ENCODE measurements around the gene IL32.
A peak's percentile ranks its signal among the peaks of the same experiment; 100 is the strongest.
"Not testable (repeated sequence)": the region's sequence is repeated elsewhere in the genome, so short reads cannot be mapped to it uniquely, and the experiment has no call there.

IL32 gene

DNA sequence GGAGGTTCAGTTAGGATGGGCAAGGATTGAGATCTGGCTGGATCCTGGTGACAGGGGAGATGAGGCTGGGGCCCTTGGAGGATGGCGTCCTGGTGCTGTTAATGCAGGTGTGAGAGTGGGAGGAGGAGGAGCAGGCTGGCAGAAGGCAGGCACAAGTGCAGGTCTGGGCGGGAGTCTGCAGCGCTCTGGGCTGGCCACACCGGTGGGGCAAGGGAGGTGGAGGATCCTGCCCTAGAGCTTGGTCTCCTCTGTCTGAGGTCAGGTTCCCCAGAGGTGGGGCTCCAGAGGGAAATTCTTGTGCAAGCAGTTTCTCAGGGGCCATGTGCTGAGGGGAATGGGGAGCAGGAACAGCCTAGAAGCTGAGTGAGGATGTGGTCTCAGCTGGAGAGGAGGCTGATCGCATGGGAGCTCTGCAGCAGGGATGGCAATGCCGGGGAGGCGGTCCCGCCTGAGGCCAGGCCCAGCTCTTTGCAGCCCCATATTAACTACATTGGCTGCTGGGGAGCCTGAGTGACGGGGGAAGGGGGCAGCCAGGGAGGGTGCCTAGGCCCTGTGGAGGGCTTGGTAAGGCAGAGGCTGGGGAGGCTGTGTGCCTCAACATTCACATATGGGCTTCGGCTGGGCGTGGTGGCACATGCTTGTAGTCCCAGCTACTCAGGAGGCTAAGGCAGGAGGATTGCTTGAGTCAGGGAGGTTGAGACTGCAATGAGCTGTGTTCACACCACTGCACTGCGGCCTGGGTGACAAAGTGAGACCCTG lies 12.7 kb upstream of the IL32 start:
- DNase-seq, result not testable (repeated sequence)

DNA sequence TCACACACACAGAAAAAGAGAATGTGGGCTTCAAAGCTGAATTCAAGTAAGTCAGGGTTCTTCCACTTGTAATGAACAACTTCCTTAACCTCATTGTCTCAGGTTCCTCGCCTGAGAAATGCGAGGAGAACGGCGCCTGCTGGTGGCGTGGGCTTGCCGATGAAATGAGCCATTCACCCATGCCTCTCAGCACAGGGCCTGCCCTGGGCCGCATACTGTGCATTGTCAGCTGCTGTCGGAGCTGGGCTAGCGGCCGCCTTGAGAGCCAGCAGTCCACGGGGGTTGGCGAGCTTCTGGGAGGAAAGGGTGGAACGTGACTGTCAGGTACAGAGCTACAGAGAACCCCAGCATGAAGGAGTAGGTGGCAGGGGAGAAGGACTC lies 12.1 kb upstream of the IL32 start:
- not testable (repeated sequence) for DNase-seq

DNA sequence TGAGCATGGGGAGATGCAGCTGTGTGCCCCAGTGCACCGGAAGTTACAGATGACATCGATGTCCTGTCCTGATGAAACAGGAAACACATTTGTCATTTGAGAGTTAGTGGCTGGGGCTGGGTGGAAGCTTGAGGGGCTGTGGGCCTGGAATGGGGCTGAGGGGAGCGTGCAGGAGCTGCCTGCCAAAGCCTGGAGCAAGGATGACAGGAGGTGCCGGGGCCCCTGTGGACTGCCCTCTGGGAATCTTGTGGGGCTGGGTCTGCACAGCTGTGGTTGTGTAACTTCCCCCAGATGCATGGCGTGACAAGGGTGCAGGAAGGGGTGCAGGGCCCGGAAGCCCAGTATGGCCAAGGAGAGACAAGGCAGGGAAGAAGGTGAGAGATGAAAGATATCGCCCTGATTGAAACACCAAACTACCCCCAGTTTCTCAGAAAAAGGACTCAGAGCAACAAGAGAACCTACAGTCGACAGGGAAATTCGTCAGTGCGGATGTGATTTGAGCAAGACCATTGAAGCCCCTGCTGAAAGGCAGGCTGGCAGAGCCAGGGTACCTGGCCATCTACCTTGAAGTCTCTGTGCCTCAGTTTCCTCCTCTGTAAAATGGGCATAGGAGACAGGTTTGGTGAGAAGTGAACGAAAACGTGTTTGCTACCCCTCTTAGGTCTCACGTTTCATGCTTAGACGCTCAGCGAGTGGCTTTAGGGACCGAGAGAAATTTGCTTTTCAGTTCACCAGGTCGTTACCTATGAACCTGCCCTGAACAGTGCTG lies 10.3 kb upstream of the IL32 start:
- DNase-seq, result no peak

DNA sequence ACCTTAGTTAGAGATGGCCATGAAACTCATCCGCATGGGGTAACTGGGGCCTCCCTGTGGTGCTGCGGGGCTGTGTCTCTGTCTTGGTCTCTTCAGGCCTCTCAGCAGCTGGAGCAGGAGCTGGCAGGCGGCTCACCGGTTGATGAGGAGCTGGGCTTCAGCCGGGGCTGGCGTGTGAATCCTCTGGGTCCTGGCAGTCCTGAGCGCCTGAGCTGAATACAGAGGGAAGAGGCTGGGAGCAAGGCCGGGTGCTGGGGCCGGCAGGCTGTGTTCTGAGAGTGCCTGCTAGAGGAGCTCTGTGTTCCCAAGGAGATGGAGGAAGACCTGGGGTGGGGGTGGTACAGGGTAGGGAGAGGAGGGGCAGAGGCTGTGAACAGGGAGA lies 9.7 kb upstream of the IL32 start:
- not testable (repeated sequence) for DNase-seq

DNA sequence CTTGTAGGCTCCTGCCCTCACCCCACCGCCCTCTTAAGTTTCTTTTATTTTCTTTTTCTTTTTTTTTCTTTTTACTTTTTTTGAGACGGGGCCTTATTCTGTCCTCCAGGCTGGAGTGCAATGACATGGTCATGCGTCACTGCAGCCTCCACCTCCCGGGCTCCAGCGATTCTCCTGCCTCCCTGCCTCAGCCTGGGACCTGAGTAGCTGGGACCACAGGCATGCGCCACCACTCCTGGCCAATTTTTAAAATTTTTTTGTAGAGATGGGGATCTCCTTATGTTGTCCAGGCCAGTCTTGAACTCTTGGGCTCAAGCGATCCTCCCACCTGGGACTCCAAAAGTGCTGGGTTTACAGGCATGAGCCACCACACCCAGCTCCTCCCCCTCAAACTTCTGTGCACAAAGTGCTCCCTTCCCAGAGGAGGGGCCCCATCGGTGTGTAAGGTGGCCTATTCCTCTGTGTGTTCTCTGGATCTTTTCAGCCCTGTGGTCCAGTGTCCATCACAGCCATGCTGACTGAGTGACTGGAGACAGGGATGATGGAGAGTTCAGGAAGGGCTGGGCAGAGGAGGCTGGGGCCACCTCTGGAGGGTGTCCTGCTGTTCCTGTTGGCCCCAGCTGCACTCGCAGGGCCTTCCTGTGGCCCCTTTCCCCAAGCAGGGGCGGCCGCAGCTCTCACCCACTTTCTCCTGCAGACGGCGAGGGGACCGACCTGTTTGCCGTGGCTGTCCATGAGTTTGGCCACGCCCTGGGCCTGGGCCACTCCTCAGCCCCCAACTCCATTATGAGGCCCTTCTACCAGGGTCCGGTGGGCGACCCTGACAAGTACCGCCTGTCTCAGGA lies 8.9 kb upstream of the IL32 start:
- DNase-seq, result no peak

DNA sequence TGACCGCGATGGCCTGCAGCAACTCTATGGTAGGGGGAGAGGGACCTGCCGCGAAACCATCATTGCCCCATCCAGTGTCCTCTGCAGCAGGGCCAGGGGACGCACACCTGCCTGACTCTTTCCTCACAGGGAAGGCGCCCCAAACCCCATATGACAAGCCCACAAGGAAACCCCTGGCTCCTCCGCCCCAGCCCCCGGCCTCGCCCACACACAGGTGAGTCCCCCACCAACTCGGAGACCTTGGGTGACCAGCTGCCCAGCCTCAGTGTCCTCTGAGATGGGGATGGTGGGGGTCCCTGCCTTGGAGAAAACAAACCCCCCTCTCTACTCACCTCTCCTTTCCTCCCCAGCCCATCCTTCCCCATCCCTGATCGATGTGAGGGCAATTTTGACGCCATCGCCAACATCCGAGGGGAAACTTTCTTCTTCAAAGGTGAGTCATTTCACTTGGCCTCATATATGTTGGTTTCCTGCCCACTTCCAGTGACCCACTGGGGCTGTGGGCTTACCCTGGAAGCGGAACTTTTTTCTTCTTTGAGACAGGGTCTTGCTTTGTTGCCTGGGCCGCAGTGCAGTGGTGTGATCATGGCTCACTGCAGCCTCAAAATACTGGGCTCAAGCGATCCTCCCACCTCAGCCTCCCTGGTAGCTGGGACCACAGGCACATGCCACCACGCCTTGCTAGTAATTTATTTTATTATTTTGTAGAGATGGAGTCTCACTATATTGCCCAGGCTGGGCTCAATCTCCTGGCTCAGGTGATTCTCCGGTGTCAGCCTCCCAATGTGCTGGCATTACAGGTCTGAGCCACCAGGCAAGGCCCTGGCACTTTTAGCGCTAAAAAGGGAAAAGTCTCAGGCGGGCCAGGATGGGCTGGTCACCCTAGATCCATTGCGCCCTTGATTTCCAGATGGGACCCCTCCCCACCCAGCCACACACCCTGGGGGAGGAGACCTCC lies 8.0 kb upstream of the IL32 start:
- no peak for DNase-seq

DNA sequence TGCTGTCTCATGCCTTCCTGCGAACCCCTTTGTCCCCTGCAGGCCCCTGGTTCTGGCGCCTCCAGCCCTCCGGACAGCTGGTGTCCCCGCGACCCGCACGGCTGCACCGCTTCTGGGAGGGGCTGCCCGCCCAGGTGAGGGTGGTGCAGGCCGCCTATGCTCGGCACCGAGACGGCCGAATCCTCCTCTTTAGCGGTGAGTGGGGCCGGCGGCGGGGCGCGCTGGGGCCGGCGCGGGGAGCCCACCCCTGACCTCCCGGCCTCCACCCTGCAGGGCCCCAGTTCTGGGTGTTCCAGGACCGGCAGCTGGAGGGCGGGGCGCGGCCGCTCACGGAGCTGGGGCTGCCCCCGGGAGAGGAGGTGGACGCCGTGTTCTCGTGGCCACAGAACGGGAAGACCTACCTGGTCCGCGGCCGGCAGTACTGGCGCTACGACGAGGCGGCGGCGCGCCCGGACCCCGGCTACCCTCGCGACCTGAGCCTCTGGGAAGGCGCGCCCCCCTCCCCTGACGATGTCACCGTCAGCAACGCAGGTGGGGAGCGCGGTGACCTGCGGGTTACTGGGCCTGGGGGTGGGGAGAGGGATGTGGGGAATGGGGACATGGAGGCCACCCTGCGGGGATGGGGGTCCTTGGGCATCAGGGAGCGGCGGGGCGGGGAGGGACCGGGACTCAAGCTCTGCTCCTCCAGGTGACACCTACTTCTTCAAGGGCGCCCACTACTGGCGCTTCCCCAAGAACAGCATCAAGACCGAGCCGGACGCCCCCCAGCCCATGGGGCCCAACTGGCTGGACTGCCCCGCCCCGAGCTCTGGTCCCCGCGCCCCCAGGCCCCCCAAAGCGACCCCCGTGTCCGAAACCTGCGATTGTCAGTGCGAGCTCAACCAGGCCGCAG lies 7.1 kb upstream of the IL32 start:
- no peak for DNase-seq

DNA sequence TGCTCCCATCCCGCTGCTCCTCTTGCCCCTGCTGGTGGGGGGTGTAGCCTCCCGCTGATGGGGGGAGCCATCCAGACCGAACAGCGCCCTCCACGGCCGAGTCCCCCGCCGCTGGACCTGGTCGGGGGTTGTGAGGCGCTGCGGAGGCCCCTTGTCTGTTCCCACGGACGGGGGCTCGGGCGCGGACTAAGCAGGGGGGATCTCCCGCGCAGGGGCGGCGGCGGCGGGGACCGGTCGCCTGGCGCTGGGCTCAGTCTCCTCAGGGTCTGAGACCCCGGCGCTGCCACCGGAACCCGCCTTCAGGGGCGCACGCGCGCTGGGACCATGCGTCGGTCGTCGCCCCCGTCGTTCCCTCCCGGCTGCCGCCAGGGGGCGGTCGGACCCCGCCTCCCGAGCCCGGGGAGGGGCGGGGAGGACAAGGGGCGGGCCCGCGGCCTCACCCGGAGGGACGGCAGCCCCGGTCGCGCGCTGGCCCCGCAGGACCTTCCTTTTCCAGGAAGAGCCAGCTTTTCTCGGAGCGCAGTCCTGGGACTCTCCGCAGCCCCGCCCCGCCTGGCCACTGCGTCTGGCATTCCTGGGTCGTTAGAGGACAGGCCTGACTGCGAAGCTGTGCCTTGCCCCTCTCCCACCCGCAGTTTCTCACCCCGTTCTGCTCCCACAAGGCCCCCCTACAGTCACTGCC lies 6.3 kb upstream of the IL32 start:
- DNase-seq, result peak; percentile 39 to 80

DNA sequence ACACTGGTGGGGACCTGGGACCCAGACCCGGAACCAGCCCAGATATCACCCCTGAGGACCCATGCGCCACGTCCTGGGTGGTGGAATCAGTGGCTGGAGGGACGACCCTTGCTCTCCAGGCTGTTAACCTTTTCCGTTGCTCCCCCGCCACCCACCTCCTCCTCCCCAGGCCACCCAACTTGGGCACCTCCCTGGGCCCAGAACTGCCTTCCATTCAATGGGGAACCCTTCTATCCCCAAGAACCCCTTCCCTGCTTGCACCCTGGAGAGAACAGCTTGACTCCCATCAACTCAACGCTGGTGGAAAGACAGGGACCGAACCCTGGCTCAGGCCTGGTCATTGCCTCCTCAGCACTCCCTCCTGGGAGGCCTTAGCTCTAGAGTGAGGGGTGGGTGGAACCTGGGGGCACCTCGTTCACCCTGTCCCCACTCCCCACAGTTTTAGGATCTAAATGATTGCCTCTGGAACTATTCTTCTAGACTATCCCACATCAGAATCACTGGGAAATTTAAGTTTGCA lies 5.7 kb upstream of the IL32 start:
- DNase-seq, result no peak

DNA sequence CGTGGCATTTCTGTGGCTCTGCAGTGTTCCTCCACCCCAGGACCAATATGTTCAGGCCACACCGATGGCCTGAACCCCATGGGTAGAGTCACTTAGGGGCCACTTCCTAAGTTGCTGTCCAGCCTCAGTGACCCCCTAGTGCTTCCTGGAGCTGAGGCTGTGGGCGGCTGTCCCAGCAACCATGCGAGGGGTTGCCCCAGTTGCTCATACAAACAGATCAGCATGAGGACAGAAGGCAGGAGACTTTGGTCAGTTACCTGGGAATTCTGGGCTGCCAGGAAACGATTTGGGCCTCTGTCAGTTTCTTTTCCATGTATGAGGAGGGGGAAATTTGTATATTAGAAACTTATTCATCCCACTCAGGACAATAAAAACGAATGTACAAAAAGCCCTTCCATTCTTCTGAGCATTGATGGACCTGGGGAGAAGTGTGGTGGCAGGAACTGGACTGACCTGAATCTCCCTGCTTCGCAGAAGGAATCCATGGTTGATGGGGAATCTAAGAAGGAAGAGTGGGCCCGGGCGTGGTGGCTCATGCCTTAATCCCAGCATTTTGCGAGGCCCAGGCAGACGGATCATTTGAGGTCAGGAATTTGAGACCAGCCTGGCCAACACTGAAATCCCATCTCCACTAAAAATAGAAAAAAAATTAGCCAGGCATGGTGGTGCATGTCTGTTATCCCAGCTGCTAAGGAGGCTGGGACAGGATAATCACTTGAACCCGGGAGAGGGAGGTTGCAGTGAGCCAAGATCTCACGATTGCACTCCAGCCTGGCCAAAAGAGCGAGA lies 4.9 kb upstream of the IL32 start:
- DNase-seq, result no peak

DNA sequence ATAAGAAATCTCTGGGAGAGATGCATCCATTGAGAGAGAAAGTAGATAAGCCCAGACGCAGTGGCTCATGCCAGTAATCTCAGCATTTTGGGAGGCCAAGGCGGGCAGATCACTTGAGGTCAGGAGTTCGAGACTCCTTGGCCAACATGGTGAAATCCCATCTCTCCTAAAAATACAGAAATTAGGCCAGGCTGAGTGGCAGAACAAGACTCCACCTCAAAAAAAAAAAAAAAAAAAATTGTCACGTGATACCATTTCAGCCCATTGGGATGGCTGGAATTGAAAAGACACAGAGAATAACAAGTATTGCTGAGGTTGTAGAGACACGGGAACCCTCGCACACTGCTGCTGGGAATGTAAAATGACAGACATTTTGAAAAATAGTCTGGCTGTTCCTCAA lies 2.9 kb upstream of the IL32 start:
- no peak for DNase-seq

DNA sequence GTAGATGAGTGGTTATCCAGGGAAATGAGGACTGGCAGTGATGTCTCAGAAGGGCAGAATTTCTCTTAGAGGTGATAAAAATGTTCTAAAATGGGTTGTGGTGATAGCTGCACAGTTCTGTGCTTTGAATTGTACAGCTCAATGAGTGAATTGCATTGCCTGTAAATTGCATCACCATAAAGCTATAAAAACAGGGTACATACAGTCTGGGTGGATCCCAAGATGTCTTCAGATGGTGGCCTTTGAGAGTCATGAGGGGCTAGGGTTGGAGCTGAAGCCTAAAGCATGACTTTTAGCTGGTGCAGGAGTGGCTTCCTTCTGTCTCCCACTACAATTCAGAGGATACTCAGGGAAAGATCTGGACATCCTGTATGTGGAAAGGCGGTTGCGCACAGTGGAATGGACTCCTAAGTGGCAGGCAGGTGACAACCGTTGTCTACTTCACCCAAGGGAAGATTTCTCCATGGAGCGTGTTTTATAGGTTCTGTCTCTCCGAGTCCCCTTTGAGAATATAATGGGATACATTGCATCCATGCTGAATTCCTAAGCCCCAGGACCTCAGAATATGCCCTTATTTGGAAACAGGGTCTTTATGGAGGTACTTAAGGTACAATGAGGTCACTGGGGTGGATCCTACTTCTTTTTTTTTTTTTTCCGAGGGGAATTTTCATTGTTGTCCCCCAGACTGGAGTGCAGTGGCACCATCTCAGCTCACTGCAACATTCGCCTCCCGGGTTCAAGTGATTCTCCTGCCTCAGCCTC lies 1.6 kb upstream of the IL32 start:
- no peak for DNase-seq

DNA sequence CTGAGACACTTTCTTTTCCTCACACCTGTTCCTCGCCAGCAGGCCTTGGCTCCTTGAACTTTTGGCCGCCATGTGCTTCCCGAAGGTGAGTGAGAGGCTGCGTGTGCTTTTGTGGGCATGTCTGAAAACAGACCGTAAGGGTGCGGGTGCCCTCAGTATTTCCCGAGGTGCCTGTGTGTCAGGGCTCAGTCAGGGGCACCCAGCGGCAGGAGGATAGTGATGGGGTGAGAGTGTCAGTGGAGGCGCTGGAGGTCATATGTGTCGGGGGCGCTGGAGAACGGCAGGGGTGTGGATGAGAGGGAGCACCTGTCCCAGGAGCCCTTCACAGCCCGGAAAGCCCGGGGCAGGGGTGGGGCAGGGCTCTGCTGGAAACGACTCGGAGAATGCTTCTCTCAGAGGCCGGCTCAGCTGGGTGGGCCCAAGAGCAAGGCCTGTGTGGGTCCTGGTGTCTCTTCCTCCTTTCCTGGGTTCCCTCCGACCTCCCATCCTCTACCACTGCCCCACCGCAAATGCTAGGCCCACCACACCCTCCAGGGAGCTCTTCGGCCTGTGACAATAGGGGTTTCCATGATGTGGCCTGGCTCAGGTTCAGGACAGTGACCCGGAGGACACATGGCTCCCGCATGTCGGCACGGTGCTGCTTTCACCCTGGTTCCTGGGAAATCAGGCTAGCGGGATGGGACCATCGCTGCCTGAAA lies 451 bp downstream of the IL32 start:
- DNase-seq, result no peak

DNA sequence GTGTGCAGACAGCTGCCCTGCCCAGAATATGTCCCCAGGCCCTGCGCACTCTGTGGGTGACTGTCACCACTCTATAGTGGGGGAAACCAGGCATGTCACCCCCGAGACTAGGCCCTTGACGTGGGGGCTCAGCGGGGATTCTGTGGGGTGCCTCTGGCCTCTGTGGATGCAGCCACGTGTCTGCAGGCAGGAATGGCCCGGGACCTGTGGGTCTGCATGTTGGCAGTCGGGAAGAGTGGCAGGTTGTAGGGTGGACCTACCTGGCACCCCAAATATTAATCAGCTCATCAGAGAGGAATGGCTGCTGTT lies 954 bp downstream of the IL32 start:
- DNase-seq, result no peak

DNA sequence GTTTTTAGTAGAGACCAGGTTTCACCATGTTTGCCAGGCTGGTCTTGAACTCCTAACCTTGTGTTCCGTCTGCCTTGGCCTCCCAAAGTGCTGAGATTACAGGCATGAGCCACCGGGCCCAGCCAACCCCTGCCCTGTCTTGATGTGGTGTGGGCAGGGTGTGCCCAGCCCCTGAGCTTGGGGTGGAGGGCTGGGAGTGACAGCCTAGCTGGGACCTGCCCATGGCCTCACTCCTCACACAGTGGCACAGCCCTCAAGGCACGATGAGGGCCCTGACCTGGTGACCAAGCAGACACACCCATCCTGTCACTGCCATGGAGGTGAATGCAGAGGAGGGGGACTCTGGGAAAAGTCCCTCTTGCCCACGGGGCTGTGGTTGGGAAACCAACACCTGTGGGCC lies 3.0 kb downstream of the IL32 start:
- DNase-seq, result no peak

DNA sequence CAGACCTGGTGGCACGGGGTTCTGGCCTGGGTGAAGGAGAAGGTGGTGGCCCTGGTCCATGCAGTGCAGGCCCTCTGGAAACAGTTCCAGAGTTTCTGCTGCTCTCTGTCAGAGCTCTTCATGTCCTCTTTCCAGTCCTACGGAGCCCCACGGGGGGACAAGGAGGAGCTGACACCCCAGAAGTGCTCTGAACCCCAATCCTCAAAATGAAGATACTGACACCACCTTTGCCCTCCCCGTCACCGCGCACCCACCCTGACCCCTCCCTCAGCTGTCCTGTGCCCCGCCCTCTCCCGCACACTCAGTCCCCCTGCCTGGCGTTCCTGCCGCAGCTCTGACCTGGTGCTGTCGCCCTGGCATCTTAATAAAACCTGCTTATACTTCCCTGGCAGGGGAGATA lies 3.7 kb downstream of the IL32 start:
- DNase-seq, result not testable (repeated sequence)

DNA sequence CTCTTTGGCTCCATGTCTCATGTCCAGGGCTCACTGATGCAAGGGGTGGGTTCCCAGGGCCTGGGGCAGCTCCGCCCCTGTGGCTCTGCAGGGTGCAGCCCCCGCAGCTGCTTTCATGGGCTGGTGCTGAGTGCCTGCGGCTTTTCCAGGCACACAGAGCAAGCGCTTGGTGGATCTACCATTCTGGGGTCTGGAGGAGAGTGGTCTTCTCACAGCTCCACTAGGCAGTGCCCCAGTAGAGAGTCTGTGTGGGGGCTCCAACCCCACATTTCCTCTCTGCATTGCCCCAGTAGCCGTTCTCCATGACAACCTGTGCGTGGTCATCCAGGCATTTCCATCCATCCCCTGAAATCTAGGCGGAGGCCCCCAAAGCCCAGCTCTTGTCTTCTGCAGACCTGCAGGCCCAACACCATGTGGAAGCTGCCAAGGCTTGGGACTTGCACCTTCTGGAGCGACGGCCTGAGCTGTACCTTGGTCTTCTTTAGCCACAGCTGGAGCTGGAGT lies 5.2 kb downstream of the IL32 start:
- DNase-seq, result no peak

DNA sequence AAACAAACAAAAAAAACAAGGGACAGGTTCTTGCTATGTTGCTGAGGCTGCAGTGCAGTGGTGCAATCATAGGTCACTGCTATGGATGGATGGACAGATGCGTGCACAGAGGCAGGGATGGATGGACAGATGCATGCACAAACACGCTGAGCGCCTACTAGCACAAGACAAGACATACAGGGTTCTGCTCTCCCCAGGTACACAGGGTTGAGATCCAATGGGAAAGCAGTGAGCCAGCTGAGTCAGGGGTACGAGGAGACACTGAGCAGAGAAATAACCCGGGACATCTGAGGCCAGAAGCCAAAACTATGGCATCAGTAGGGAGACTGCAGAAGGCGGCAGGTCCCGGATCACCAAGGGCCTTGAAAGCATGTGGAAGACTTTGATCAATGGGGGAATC lies 6.2 kb downstream of the IL32 start:
- DNase-seq, result no peak

Data from NCI-H187 (cell line).